Raji (cell line): ENCODE measurements around the gene TMIGD3.

Experiments
- POLR2A ChIP-seq: IDR thresholded peaks from 2 replicates; pipeline ENCODE4 v1.6.1; 2011; ENCODE audit warnings: low read depth, low read length, control low read depth; ENCODE audit not compliant: insufficient read depth

TMIGD3 gene

GRCh38 chr1:111446967-111447892 is 56.2 kb downstream of the TMIGD3 start:
- TF ChIP-seq POLR2A = no peak

GRCh38 chr1:111446546-111446945 is 56.9 kb downstream of the TMIGD3 start:
- no peak for TF ChIP-seq POLR2A

GRCh38 chr1:111444031-111444430 is 59.4 kb downstream of the TMIGD3 start:
- TF ChIP-seq POLR2A = no peak

DNA sequence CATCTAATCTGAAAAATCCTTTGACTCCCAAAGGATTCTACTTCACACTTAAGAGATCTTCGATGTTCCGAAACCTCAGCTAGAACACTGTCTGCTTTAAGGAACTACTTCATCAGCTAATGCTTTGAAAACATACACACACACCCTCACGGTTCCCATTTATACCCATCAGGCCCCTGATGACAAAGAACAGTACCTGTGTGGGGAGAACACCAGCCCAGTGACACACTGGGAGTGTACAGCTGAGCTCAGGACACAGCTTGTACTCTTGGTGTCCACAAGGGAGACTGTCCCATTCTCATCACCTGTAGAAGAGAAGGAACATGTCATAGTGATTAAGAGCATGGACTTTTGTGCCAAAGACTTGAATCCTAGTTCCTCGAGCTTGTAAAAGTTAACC is 61.0 kb downstream of the TMIGD3 start:
- no peak for TF ChIP-seq POLR2A

DNA sequence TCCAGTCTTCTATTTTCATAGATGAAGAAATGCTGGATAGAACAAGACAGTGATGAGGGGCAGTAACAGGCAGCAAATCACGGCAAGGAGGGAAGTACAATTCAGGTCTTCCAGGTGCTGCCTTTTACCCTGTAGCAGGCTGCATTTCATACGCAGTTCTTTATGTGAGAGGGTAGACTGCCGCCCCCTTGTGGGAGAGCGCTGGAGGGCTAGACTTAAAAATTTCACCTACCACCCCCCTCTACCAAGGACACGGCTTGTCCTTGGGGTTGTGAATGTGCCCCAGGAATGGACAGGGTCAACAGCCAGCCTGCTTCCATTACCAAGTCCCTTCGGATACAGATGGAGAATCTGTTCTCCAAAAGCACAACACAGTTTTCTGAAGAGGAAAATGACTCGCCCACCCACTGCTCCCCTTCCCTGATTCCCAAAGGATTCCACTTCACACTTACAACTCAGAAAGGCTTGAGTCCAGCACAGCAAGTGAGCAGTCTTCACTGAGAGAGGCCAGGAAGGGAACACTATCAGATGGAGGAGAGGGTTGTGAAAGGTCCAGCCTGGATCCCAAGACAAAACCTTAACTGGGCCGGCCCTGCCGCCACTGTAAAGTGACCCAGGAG is 61.8 kb downstream of the TMIGD3 start:
- no peak for TF ChIP-seq POLR2A

- TF ChIP-seq POLR2A = no peak
Observed at GRCh38 chr1:111439461-111440351, 63.7 kb downstream of the TMIGD3 start.

DNA sequence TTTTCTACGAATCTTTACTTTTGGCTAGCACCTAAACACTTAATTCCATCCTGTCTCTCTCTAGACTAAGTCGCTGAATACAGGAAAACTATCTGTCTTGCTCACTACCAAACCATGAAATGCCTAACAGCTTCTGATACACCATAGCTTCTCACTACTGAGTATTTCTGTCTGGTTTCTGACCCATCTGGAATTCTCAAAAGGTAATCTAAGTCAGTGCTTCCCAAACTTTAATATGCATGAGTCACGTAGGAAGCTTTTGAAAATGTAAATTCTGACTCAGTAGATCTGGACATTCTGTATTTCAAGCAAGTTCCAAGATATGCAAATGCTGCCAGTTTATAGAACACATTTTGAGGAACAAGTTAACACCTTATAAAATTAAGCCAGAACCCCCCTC is 66.7 kb downstream of the TMIGD3 start:
- no peak for TF ChIP-seq POLR2A
